ENCODE measurements around the gene RUBCNL. TPM values are rescaled to one million over a fixed set of nuclear protein-coding genes. Genes with fewer than 3 reads are reported as not detected.
"Not testable (repeated sequence)": the region's sequence is repeated elsewhere in the genome, so short reads cannot be mapped to it uniquely, and the experiment has no call there.

Gene RUBCNL
- total RNA-seq, 1 donor from 2014 or later = 3.9 TPM

DNA sequence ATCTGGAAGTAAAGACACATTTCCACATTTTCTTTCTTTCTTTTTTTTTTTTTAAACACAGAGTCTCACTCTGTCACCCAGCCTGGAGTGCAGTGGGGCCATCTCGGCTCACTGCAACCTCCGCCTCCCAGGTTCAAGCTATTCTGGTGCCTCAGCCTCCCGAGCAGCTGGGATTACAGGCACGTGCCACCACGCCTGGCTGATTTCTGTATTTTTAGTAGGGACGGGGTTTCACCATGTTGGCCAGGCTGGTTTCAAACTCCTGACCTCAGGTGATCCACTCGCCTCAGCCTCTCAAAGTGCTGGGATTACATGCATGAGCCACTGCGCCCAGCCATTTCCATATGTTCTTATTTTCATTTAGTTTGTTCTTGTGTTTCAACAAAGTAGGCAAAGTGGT lies 14.1 kb downstream of the RUBCNL start:
- not testable (repeated sequence) for DNase-seq

DNA sequence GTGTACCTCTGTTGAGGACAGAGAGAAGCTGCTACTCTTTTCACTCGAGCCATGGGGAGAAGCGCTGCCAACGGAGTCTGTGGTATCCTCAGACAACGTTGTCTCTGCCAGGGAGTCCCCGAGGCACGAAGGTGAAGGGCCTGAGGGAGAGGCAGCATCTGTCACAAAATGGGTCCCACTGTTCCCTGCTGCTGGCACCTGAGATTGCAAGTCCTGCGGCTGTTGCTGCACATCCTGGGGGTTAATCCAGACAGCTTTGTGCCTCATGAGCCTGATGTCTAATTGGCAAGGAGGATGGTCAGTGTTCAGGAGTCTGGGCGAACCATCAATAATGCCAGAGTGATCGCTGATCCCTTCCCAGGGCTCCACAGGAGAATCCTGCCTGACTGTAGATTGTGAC lies 15.0 kb downstream of the RUBCNL start:
- no peak for DNase-seq

- DNase-seq = no peak
These were observed 17.4 kb downstream of the RUBCNL start for GRCh38 chr13:46369506-46370277.

GRCh38 chr13:46367617-46368327 lies 19.3 kb downstream of the RUBCNL start:
- DNase-seq = no peak

DNA sequence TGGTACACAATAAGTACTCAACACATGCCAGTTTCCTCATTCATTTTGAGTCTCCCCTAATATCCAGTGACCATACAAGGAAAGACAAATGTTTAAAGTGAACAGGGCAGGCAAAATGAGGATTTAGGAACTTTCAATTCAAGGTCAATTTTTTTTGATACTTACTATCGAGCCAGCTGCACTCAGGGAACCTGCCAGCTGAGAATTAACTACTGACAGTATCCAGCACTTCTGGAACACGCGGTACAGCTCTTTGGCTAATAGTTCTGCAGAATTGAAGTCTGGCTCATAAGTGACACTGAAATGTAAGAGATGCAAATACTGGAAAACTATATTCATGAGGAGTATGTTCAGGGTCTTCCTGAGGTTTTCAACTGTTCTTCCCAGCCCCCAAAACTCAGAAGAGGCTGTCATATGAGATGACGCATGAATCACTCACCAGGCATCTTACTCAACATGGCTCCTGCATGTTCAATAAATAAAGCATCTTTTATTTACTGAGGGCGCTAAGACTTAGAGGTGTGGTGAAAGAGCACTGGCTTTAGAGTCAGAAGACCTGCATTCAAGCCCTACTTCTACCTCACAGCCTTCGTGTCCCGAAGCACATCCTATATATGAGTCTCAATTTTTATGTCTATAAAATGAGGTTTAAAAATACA lies 25.6 kb downstream of the RUBCNL start:
- no peak for DNase-seq

- no peak for DNase-seq
These were observed 26.4 kb downstream of the RUBCNL start for GRCh38 chr13:46360604-46361003.

- peak; percentile 8 for DNase-seq
These were observed 27.3 kb downstream of the RUBCNL start for GRCh38 chr13:46359714-46360113.

DNA sequence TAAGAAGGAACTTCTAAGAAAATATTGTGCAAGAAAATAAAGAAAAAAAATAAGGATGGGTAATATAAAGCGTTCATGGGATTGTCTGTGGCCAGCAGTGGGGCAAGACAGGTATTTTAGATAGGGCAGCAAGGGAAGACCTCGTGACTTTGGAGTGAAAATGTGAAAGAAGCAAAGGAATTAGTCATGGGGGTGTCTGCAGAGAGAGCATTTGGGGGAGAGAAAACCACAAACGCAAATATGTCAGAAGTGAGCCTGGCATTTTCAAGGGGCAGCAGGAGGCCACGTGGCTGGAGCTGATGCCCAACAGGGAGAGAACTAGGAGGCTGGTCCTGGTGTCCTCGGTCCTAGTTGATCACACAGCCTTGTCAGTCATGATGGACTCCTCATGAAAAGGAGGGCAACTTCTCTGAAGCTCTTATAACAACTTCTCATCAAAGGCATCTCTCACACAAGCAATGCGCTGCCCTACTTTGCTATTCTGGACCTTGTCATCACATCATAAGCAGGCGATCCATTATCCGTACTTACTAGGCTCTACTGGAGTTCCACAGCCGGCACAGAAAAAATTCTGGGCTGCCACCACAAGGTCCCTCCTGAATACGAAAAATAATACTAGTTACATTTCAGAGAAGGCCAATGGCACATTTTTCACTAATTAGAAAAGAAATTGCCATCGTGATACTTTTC lies 31.0 kb downstream of the RUBCNL start:
- no peak for DNase-seq

DNA sequence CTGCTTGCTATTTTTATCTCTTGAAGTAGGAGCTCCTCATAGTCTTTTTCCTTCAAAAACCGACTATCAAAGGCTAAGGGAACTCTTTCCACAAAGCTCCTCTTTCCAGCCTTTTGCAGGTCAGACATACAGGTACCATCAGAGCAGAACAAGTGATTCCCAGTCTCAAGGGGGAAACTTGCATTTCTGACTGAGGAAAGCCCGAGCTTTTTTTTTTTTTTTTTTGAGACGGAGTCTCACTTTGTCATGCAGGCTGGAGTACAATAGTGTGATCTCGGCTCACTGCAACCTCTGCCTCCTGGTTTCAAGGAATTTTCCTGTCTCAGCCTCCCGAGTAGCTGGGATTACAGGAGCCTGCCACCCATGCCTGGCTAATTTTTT lies 32.0 kb downstream of the RUBCNL start:
- DNase-seq = no peak

DNA sequence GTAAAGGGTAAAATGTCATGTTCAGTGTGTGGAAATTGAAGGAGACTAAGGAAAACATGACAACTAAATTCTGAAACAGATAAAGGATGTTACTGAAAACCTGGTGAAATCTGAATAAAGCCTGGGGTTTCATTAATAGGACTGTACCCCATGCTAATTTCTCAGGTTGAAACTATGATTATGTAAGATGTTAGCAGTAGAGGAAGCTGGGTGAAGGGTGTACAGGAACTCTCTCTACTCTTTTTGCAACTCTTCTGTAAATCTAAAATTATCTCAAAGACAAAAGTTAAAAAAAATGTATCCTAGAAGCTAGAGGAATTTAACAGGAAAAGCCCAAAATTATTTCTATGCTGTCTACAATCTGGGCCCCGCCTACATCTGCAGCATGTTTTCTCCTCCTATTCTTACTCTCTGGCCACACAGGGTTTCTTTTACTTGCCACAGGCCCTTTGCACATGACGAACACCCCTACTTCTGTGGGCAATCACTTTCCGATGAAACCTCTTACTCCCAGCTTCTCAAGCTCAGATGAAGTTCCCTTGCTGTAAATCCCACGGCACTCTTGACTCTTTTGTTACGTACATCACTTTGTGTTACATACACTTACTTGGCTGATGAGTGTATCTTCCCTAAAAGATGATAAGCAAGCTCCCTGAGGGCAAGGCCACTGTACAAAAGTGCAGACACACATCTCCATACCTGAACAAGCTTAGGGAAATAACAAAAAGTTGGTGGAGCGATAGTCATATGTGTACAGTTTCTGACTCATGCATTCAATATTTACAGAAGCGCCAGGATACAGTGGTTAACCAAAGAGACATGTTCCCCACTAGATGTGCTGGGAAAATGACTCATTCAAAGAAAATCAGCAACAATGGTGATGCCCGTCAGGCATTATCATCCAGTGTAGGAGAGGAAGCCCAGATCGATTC lies 32.6 kb downstream of the RUBCNL start:
- DNase-seq = no peak

DNA sequence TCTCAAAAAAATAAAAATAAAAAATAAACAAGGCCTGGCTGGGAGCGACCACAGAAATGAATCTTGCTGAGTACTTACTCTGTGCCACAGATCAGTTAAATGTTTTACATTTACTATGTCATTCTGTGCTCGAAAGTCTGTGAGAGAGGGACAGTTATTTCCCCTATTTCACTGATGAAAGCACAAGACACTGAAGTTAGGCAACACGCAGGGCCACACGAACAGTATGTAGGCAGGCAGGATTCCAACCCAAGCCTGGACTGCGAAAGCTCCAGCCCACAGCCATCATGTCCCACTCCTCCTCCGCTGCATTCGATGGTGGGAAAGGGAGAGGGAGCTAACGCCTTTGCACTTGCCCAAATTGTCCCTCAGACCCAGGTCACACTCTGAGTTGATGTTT lies 34.2 kb downstream of the RUBCNL start:
- no peak for DNase-seq

DNA sequence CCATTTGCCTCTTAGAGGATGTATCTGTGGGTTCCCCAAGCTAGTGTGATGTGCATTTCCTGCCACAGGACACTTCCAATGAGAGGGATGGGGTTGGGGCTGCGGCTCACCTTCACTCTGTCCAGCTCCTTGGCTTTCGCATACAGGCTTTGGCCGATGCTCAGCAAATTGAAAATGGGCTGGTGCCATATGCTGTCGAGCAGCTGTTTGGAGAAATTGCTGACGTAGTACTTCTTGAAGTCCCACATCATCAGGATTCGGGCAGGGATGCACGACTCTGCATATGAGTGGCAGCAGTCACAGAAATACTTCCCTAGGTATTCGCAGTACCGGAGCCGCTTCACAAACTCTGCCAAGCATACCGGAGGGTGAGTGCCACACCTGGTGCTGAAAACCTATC lies 37.0 kb downstream of the RUBCNL start:
- DNase-seq = no peak

DNA sequence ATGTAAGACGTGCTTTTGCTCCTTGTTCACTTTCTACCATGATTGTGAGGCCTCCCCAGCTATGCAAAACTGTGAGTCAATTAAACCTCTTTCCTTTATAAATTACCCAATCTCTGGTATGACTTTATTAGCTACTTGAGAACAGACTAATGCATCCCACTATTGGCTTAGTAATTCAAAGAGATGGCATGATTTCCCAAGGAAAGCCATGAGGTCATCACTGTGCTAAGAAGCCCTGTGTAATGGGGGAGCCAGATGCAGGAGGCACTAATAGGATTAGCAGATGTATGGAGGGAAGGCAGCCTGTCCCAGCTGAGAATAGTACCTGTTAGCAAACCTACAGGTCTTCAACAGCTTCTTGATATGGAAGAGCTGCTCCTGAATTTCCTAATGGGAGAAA lies 38.1 kb downstream of the RUBCNL start:
- no peak for DNase-seq

- DNase-seq = no peak
These were observed 39.8 kb downstream of the RUBCNL start for GRCh38 chr13:46347277-46347676.

GRCh38 chr13:46345866-46346265 lies 41.2 kb downstream of the RUBCNL start:
- no peak for DNase-seq

DNA sequence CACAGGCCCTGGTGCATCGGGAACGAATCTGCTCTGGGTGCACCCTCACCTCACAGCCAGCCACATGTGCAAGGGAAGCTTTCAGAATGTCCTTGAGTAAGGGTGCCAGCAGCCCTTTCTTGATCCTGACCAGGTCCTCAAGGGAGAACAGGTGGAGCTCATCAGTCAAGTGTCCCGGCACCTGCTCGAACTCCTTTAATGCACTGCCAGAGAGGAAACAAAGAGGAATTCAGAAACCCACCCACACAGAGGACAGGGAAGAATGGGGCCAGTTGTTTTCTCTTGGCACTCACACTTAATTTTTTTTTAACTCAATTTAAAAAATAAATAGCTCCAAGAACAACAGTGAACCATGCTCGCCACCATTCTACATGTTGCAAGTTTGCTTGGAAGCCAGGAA lies 41.7 kb downstream of the RUBCNL start:
- DNase-seq = no peak

- DNase-seq = no peak
These were observed 43.6 kb downstream of the RUBCNL start for GRCh38 chr13:46343279-46343994.

DNA sequence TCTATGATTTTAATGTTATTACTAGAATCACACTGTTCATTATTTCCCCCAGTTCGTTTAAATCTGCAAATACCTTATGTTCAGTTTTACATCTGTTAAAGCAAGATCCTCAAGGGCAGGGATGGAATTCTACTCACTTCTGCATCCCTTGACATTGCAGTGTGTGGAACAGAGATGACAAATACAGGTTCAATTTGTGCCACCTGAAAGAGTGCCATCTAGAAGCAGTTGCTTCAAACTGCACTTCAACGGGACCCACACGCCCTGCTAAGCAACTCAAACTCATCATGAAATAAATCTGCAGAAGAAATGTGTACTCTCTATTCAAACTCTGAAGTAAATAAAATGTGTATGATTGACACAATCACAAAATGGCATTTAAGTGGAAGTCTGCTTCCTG lies 44.5 kb downstream of the RUBCNL start:
- no peak for DNase-seq

DNA sequence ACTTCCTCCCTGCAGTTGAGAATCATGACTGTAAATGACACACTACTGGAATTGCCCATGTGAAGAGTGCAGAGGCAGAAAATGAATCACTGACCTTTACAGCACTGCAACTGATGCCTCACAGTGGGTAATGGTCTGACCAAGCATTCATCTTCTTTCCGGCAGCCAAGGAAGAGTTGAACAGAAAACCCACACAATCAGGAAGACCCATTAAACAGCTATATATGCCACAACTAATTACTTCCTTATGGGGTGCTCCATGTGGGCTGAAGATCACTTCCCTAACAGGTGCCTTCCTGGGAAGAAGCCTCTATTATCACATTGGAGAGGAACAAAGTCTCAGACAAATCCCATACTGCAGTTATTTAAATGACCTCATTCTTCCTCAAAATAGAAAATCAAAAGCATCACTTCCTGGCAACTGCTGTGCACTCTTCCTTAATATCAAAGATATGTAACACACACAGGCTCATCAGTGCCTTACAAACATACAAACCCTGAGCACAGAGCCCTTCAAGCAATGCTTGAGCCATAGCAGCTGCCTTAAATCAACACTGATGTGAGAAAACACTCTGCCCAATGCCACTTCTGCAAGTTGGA lies 45.8 kb downstream of the RUBCNL start:
- DNase-seq = peak; percentile 24

DNA sequence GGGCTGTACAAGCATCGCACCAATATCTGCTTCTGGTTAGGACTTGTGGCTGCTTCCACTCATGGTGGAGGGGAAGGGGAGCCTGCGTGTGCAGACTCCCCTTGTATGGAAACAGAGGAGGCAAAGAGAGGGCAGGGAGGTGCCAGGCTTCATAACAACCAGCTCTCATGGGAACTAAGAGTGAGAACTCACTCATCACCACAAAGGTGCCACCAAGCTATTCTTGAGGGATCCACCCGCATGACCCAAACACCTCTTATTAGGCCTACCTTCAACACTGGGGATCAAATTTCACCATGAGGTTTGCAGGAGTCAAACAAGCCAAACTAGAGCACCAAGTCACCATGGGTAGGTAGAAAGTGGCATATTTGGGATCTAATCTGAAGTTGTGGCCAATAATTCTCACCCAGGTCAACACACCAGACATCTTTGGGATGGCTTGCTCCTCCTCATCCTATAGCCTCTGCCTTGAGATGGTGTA lies 46.4 kb downstream of the RUBCNL start:
- DNase-seq = no peak

Data from skin of body (tissue), 2 donors.